CD4-positive, alpha-beta memory T cell (primary cell): ENCODE results near the gene CAMKMT. TPM values are rescaled to one million over a fixed set of nuclear protein-coding genes. Genes with fewer than 3 reads are reported as not detected.
A peak's percentile ranks its signal among the peaks of the same experiment; 100 is the strongest.

Source experiments
- CTCF ChIA-PET: fragments of 350-600 bp; sonication (Branson Sonifier 250); formaldehyde crosslinking; loops from one replicate; lab custom pipeline; 2021; ENCODE audit warnings: inconsistent platforms; ENCODE audit not compliant: partially characterized antibody; lab: Charles Lee
- POLR2A ChIA-PET: fragments of 350-600 bp; sonication (Branson Sonifier 250); formaldehyde crosslinking; loops from one replicate; lab custom pipeline; 2021; ENCODE audit not compliant: partially characterized antibody; lab: Charles Lee
- DNase-seq, 5 donors: peaks; one replicate each; pipeline versions ENCODE4 v3.0.0 to v3.0.0-alpha.2; 2020 to 2022; ENCODE audit warnings: mixed read lengths in 1 of 5
- H3K27ac ChIP-seq: one replicate; pipeline ENCODE4 v1.7.0; 2013; ENCODE audit warnings: low read depth, low read length
- H3K27me3 ChIP-seq: 2 replicates; pipeline ENCODE4 v1.7.0; 2013; ENCODE audit warnings: mild to moderate bottlenecking, low read length, moderate library complexity; ENCODE audit not compliant: insufficient read depth
- H3K36me3 ChIP-seq: 2 replicates; pipeline ENCODE4 v1.7.0; 2013; ENCODE audit warnings: mild to moderate bottlenecking, low read length, moderate library complexity; ENCODE audit not compliant: insufficient read depth
- H3K4me1 ChIP-seq: 2 replicates; pipeline ENCODE4 v1.7.0; 2013; ENCODE audit warnings: mild to moderate bottlenecking, low read length, moderate library complexity; ENCODE audit not compliant: insufficient read depth
- H3K4me3 ChIP-seq, 2 donors: one replicate each; pipeline ENCODE4 v1.7.0; 2013; ENCODE audit warnings: low read length in 2 of 2, mild to moderate bottlenecking in 1 of 2
- H3K9me3 ChIP-seq, 2 donors: one replicate each; pipeline ENCODE4 v1.7.0; 2013; ENCODE audit warnings: low read length in 2 of 2, control low read depth in 1 of 2; ENCODE audit not compliant: control insufficient read depth in 1 of 2
- H3K27ac Mint-ChIP-seq, 7 donors: one replicate each; pipeline ENCODE4 v1.8.0; 2020 to 2021; ENCODE audit warnings: mixed read lengths in 7 of 7, mild to moderate bottlenecking in 6 of 7, inconsistent platforms in 3 of 7, moderate library complexity in 3 of 7
- H3K27me3 Mint-ChIP-seq, 2 donors: one replicate each; pipeline ENCODE4 v1.8.0; 2020 to 2021; ENCODE audit warnings: mixed read lengths in 2 of 2
- H3K36me3 Mint-ChIP-seq, 2 donors: one replicate each; pipeline ENCODE4 v1.8.0; 2020 to 2021; ENCODE audit warnings: mixed read lengths in 2 of 2, inconsistent platforms in 1 of 2, mild to moderate bottlenecking in 1 of 2
- H3K4me1 Mint-ChIP-seq, 4 donors: one replicate each; pipeline ENCODE4 v1.8.0; 2020 to 2021; ENCODE audit warnings: mixed read lengths in 4 of 4, mild to moderate bottlenecking in 1 of 4
- H3K4me3 Mint-ChIP-seq, 8 donors: one replicate each; pipeline ENCODE4 v1.8.0; 2020 to 2021; ENCODE audit warnings: mixed read lengths in 8 of 8, mild to moderate bottlenecking in 7 of 8, moderate library complexity in 6 of 8, inconsistent platforms in 3 of 8
- H3K9me3 Mint-ChIP-seq, 8 donors: one replicate each; pipeline ENCODE4 v1.8.0; 2020 to 2021; ENCODE audit warnings: mixed read lengths in 8 of 8, mild to moderate bottlenecking in 5 of 8, inconsistent platforms in 3 of 8, moderate library complexity in 1 of 8
- intact Hi-C: fragments of 100-400 bp; cut with micrococcal nuclease; formaldehyde crosslinking; loops from one replicate; pipeline ENCODE4 v1.15.1; 2023
- polyA plus RNA-seq, 2 donors: library from polyadenylated mRNA; unstranded; fragments of 300-500 nt; fragmentation: Illumina TruSeq; gene quantifications; one replicate each; pipeline ENCODE4 v1.2.3, GENCODE V29; 2021
- total RNA-seq, 2 experiments: library from RNA; stranded (reverse); gene quantifications; one replicate each; pipeline ENCODE4 v1.2.3, GENCODE V29; 2021

The CAMKMT gene
- total and polyA plus RNA-seq, 4 experiments from 2014 or later: 9.3 to 19.7 (median 15.7) TPM

DNA sequence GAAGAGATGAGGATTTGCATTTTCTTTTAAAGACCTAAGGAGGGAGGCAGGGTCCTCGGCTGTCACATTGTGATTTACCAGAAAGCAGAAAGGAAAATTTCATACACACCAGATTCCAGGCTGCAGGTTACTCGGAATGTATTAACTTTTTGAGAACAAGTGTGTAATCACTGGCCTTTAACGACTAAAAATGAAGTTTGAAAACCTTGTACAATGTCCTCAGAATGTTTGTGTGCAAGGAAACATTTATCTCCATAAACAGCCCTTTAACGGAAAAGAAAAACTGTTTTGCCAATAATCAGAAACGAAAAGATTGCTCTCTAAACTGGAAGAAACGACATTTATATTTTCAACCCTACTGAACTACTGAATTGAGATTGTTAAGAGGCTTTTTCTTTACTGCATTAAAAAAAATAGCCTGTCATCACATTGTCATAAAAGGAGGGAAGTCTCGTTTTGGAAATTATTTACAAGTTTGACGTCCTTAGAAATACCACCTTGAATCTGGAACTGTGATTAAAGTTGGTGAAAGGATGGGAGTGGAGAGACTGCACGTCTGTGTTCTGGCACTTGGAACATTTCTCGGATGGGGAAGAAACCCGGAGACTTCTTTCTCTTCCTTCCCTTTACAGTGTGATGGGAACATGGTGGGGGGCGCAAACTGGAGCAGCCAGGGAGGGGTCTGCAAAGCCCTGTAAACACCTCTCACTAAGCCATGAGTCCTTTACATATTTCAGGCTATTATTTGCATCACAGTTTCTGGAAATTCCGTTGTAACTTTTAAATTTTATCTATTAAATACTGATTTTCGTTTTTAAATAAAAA is 445.7 kb downstream of the CAMKMT start:
- peaks cover 2% of the 10 kb centered on the region for H3K4me1 ChIP-seq
- POLR2A ChIA-PET: no interaction called here
- DNase-seq: no peak
- Mint-ChIP-seq H3K27me3 (peaks cover 49 to 55% of the 10 kb centered on the region in 2 donors), H3K36me3 (no peaks in the 10 kb centered on the region), H3K4me3 (no peak overlapping the region), H3K4me1 (peaks cover 0 to 5% (median 1%) of the 10 kb centered on the region in 4 donors), H3K9me3 (peaks cover 0 to 2% (median 0%) of the 10 kb centered on the region in 8 donors), H3K27ac (no peak overlapping the region)
- intact Hi-C loops: no loop called here
- peaks cover 23% of the 10 kb centered on the region for H3K27me3 ChIP-seq
- H3K4me3 ChIP-seq: no peak overlapping the region
- no peaks in the 10 kb centered on the region for H3K9me3 ChIP-seq
- H3K36me3 ChIP-seq: no peaks in the 10 kb centered on the region
- CTCF ChIA-PET: no interaction called here
- no peak overlapping the region for H3K27ac ChIP-seq

DNA sequence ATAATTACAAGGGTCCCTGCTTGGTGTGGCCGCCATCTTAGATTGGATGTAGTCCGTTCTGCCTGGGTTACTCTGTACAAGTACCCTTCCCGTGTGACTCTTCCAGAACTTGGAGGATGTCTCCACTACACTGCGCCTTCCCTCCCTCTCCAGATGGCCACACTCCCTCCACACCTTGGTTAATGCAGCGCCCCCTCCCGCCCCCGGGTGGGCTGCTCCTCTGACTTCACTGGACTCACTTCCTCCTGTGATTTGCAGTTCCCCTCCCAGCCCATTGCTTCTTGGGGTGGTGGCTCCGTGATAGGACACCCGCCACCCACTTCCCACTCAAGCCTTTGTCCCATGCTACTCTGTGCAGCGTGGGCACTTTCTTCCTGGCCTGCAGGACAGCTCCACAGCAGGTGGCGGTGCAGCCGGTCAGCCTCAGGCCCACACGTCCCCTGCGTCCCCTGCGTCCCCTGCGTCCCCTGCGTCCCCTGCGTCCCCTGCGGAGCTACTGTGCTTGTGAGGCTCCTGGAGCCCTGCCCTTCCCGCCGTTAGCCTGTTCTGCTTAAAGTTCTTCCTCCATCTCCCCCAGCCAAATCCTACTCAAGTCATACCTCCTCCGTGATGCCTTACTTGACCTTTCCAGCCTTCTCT is 449.3 kb downstream of the CAMKMT start:
- Histone ChIP-seq H3K4me3 (no peak overlapping the region), H3K36me3 (no peaks in the 10 kb centered on the region), H3K9me3 (no peaks in the 10 kb centered on the region), H3K27ac (no peak overlapping the region), H3K27me3 (no peaks in the 10 kb centered on the region), H3K4me1 (no peaks in the 10 kb centered on the region)
- no peaks in the 10 kb centered on the region for H3K4me1 Mint-ChIP-seq
- intact Hi-C loops: no loop called here
- H3K27me3 Mint-ChIP-seq: peaks cover 44 to 48% of the 10 kb centered on the region in 2 donors
- peaks cover 0 to 2% (median 0%) of the 10 kb centered on the region in 8 donors for H3K9me3 Mint-ChIP-seq
- ChIA-PET POLR2A (no interaction called here), CTCF (no interaction called here)
- peak overlapping the region in 1 of 7 donors; percentile 53 for H3K27ac Mint-ChIP-seq
- H3K36me3 Mint-ChIP-seq: no peaks in the 10 kb centered on the region
- no peak overlapping the region for H3K4me3 Mint-ChIP-seq
- no peak for DNase-seq

DNA sequence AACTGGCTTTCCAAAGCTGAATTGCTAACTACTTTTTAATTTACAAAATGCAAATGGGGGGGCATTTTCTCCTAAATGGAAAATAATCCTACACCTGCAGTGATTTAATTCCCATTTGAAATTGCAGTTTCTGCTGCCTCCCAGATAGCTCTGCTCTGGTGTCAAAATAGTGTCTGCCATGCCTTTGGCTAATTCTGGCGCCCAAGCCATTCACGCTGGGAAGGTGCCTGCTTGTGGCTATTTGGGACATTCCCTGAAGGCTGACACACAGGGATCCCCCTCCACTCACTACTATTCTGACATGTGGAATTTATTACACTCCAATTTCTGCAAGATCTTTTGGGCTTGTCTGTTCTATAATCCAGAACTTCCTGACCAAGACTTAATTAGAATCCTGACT is 451.4 kb downstream of the CAMKMT start:
- Mint-ChIP-seq H3K4me3 (no peak overlapping the region), H3K4me1 (no peaks in the 10 kb centered on the region), H3K36me3 (no peaks in the 10 kb centered on the region), H3K27ac (no peak overlapping the region), H3K9me3 (peaks cover 0 to 4% (median 0%) of the 10 kb centered on the region in 8 donors), H3K27me3 (peaks cover 35 to 45% of the 10 kb centered on the region in 2 donors)
- DNase-seq: no peak
- Histone ChIP-seq H3K4me1 (no peaks in the 10 kb centered on the region), H3K27ac (no peak overlapping the region), H3K4me3 (no peak overlapping the region), H3K27me3 (no peaks in the 10 kb centered on the region), H3K36me3 (no peaks in the 10 kb centered on the region), H3K9me3 (no peaks in the 10 kb centered on the region)
- CTCF ChIA-PET: no interaction called here
- POLR2A ChIA-PET: interaction anchor here (0.6 kb wide), 1 partner anchor 9 kb away, joined by 3 read pairs; no protein-coding TSS in a partner anchor
- intact Hi-C loops: no loop called here

DNA sequence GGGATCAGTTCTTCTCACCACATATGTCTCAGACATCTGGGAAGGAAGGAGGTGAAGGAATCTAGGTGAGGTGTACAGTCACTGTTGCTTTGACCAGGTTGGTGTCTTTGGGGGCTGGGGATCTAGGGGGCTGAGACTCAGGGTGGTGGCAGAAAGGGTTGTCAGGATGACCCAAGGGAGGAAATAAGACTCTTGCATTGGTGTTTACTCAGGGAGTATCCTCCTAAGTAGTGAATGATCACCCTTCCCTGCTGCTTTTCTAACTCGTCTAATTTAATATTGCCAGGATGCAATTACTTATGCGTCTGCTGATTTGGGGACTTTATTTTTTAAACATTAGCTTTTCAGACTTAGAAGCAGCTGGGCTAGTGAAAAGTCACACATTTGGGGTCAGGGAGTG is 451.9 kb downstream of the CAMKMT start:
- no peak overlapping the region for H3K4me3 Mint-ChIP-seq
- no peak for DNase-seq
- Histone ChIP-seq H3K27me3 (no peaks in the 10 kb centered on the region), H3K4me1 (no peaks in the 10 kb centered on the region), H3K9me3 (no peaks in the 10 kb centered on the region), H3K27ac (no peak overlapping the region), H3K4me3 (no peak overlapping the region), H3K36me3 (no peaks in the 10 kb centered on the region)
- POLR2A ChIA-PET: no interaction called here
- intact Hi-C loops: no loop called here
- CTCF ChIA-PET: no interaction called here
- no peaks in the 10 kb centered on the region for H3K4me1 Mint-ChIP-seq
- H3K9me3 Mint-ChIP-seq: peaks cover 0 to 4% (median 0%) of the 10 kb centered on the region in 8 donors
- peaks cover 37 to 48% of the 10 kb centered on the region in 2 donors for H3K27me3 Mint-ChIP-seq
- H3K27ac Mint-ChIP-seq: no peak overlapping the region
- H3K36me3 Mint-ChIP-seq: no peaks in the 10 kb centered on the region

DNA sequence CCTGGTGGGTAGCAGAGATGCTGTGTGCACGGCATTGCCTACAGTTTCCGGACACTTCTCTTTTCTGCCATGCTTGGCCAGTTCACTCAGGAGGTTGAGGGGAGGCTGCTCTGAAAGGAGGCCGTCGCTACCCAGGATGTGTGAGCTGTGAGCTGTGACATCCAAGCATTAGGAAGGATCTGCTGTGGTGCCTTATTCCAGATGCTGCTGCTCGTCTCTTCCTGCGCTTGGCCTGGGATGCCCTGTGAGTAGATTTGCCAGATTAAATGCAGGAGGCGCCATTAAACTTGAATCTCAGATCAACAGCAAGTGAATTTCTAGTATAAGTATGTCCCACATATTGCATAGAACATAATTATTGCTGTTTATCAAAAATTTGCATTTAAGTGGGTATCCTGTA is 455.5 kb downstream of the CAMKMT start:
- Mint-ChIP-seq H3K27me3 (peaks cover 23 to 33% of the 10 kb centered on the region in 2 donors), H3K4me1 (no peaks in the 10 kb centered on the region), H3K27ac (no peak overlapping the region), H3K4me3 (no peak overlapping the region), H3K36me3 (no peaks in the 10 kb centered on the region), H3K9me3 (peaks cover 0 to 4% (median 0%) of the 10 kb centered on the region in 8 donors)
- Histone ChIP-seq H3K27me3 (no peaks in the 10 kb centered on the region), H3K4me1 (no peaks in the 10 kb centered on the region), H3K9me3 (no peaks in the 10 kb centered on the region), H3K36me3 (no peaks in the 10 kb centered on the region), H3K27ac (no peak overlapping the region), H3K4me3 (no peak overlapping the region)
- POLR2A ChIA-PET: no interaction called here
- CTCF ChIA-PET: no interaction called here
- DNase-seq: no peak
- intact Hi-C loops: no loop called here

DNA sequence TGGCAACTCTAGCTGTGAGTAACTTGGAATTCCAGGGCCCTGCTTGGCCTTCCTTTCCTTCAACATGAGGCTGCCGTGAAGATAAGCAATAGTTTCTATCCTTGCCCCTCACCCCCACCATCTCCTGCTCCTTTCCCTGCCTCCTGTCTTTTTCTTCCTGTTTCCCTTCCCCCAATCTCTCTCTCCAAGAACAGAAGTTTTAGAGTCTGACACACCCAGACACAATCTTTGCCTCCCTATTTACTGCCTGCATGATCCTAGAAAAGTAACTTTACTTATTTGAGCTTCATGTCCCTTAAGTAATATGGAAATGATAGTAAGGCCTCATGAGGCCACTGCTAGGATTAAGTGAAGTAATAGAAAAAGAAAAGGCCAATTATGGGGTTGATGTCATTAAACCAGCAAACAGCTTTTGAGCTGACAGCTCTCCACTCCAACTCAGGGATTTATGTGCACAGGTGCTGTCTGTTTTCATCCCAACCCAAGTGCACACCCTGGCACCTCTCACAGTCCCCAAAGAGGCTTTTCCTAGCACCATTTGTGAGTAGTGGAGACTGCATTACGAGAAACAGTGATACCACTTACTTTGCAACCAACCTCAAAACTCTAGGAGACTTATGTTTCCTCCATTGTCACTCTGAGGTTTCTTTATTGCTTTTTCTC is 456.1 kb downstream of the CAMKMT start:
- CTCF ChIA-PET: no interaction called here
- no peaks in the 10 kb centered on the region for H3K36me3 Mint-ChIP-seq
- no peaks in the 10 kb centered on the region for H3K4me1 Mint-ChIP-seq
- H3K27me3 Mint-ChIP-seq: peaks cover 20 to 33% of the 10 kb centered on the region in 2 donors
- Histone ChIP-seq H3K36me3 (no peaks in the 10 kb centered on the region), H3K27me3 (no peaks in the 10 kb centered on the region), H3K27ac (no peak overlapping the region), H3K4me3 (no peak overlapping the region), H3K9me3 (no peaks in the 10 kb centered on the region), H3K4me1 (no peaks in the 10 kb centered on the region)
- no peak overlapping the region for H3K4me3 Mint-ChIP-seq
- peaks cover 0 to 4% (median 0%) of the 10 kb centered on the region in 8 donors for H3K9me3 Mint-ChIP-seq
- intact Hi-C loops: no loop called here
- DNase-seq: no peak
- H3K27ac Mint-ChIP-seq: no peak overlapping the region
- POLR2A ChIA-PET: no interaction called here

DNA sequence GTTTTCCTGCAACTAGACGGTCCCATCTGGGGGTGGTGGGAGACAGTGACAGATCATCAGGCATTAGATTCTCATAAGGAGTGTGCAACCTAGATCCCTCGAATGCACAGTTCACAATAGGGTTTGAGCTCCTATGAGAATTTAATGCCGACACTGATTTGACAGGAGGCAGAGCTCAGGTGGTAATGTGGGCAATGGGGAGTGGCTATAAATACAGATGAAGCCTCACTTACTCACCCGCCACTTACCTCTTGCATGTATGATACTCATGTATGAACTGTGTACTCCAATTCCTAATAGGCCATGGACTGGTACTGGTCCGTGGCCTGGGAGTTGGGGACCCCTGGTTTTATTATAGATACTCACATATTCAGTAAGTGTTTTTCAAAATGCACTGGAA is 457.3 kb downstream of the CAMKMT start:
- no peaks in the 10 kb centered on the region for H3K36me3 Mint-ChIP-seq

More for the DNA sequence above, 457.3 kb downstream of the CAMKMT start:
- Histone ChIP-seq H3K27ac (no peak overlapping the region), H3K27me3 (no peaks in the 10 kb centered on the region), H3K36me3 (no peaks in the 10 kb centered on the region), H3K4me1 (no peaks in the 10 kb centered on the region), H3K4me3 (no peak overlapping the region), H3K9me3 (no peaks in the 10 kb centered on the region)
- Mint-ChIP-seq H3K27ac (no peak overlapping the region), H3K9me3 (peaks cover 0 to 4% (median 0%) of the 10 kb centered on the region in 8 donors), H3K27me3 (peaks cover 11 to 24% of the 10 kb centered on the region in 2 donors), H3K4me1 (no peaks in the 10 kb centered on the region), H3K4me3 (no peak overlapping the region)
- intact Hi-C loops: no loop called here
- no peak for DNase-seq
- POLR2A ChIA-PET: no interaction called here
- CTCF ChIA-PET: no interaction called here
